GM06990 (cell line): Measurements from ENCODE around the gene DSTN.

Experiments used
- DNase-seq: peaks from one replicate; pipeline ENCODE4 v3.0.0-alpha.2; 2011; ENCODE audit not compliant: insufficient read length; ENCODE audit errors: extremely low read depth
- H3K27me3 ChIP-seq: replicated peaks from 2 replicates; pipeline ENCODE4 v1.6.0; 2011; ENCODE audit warnings: low read length; ENCODE audit not compliant: control insufficient read depth, insufficient read depth
- H3K36me3 ChIP-seq: 2 replicates; pipeline ENCODE4 v1.5.1; 2011; ENCODE audit warnings: low read length; ENCODE audit not compliant: control insufficient read depth, insufficient read depth
- H3K4me3 ChIP-seq: replicated peaks from 2 replicates; pipeline ENCODE4 v1.5.1; 2011; ENCODE audit warnings: low read depth, mild to moderate bottlenecking, control low read depth, low read length
- CTCF ChIP-seq: IDR thresholded peaks from 2 replicates; pipeline ENCODE4 v1.5.1; 2011; ENCODE audit warnings: low read length, control low read depth, mild to moderate bottlenecking, inconsistent platforms; ENCODE audit not compliant: insufficient read depth, poor library complexity, severe bottlenecking

DSTN gene

GRCh38 chr20:17583126-17583525 lies 13.3 kb downstream of the DSTN start:
- TF ChIP-seq CTCF = no peak
- Histone ChIP-seq H3K27me3 (no peaks in the 10 kb centered on the region), H3K36me3 (no peaks in the 10 kb centered on the region), H3K4me3 (no peak overlapping the region)
- DNase-seq = no peak

- no peak for TF ChIP-seq CTCF
- no peak for DNase-seq
- Histone ChIP-seq H3K4me3 (no peak overlapping the region), H3K36me3 (no peaks in the 10 kb centered on the region), H3K27me3 (no peaks in the 10 kb centered on the region)
These were observed 14.8 kb downstream of the DSTN start for GRCh38 chr20:17584689-17585088.

- no peak for DNase-seq
- H3K4me3 ChIP-seq = no peak overlapping the region
- no peak for TF ChIP-seq CTCF
- no peaks in the 10 kb centered on the region for H3K36me3 ChIP-seq
- no peaks in the 10 kb centered on the region for H3K27me3 ChIP-seq
These were observed 16.4 kb downstream of the DSTN start for GRCh38 chr20:17586250-17586649.

GRCh38 chr20:17587148-17587547 lies 17.3 kb downstream of the DSTN start:
- Histone ChIP-seq H3K36me3 (no peaks in the 10 kb centered on the region), H3K4me3 (no peak overlapping the region), H3K27me3 (no peaks in the 10 kb centered on the region)
- no peak for DNase-seq
- TF ChIP-seq CTCF = no peak

GRCh38 chr20:17587824-17588223 lies 17.9 kb downstream of the DSTN start:
- no peak for TF ChIP-seq CTCF

GRCh38 chr20:17589161-17589834 lies 19.4 kb downstream of the DSTN start:
- no peak overlapping the region for H3K4me3 ChIP-seq
- no peaks in the 10 kb centered on the region for H3K36me3 ChIP-seq
- no peaks in the 10 kb centered on the region for H3K27me3 ChIP-seq
- no peak for DNase-seq
- TF ChIP-seq CTCF = no peak

More at GRCh38 chr20:17587824-17588223, 17.9 kb downstream of the DSTN start:
- Histone ChIP-seq H3K36me3 (no peaks in the 10 kb centered on the region), H3K4me3 (no peak overlapping the region), H3K27me3 (no peaks in the 10 kb centered on the region)
- DNase-seq = no peak
